OCI-LY1 (cell line): ENCODE data around the gene SKP1.

Source experiments
- H2AFZ ChIP-seq: fragments of 200-600 bp; sonication (generic), shearing (Covaris generic); 2 replicates; pipeline ENCODE4 v1.6.0; 2014; ENCODE audit warnings: antibody characterized with exemption, mild to moderate bottlenecking, low read length
- H3F3A ChIP-seq: fragments of 200-600 bp; sonication (generic), shearing (Covaris generic); 2 replicates; pipeline ENCODE4 v1.6.0; 2014; ENCODE audit warnings: mild to moderate bottlenecking, antibody characterized with exemption, low read length, moderate library complexity; ENCODE audit not compliant: insufficient read depth
- H3K27ac ChIP-seq: fragments of 200-600 bp; sonication (generic); 2 replicates; pipeline ENCODE4 v1.5.1; 2014; ENCODE audit warnings: low read length, mixed run types, mild to moderate bottlenecking, low read depth; ENCODE audit not compliant: poor library complexity, severe bottlenecking
- H3K27me3 ChIP-seq: fragments of 200-600 bp; sonication (generic); 2 replicates; pipeline ENCODE4 v1.6.0; 2014; ENCODE audit warnings: antibody characterized with exemption, mild to moderate bottlenecking, low read length, moderate library complexity; ENCODE audit not compliant: insufficient read depth
- H3K36me3 ChIP-seq: fragments of 200-600 bp; sonication (generic); 2 replicates; pipeline ENCODE4 v1.6.1; 2014; ENCODE audit warnings: mild to moderate bottlenecking, antibody characterized with exemption, low read length, moderate library complexity, mixed read lengths; ENCODE audit not compliant: insufficient read depth
- H3K4me1 ChIP-seq: fragments of 200-600 bp; sonication (generic); 2 replicates; pipeline ENCODE4 v1.5.1; 2014; ENCODE audit warnings: mild to moderate bottlenecking, low read length, moderate library complexity; ENCODE audit not compliant: insufficient read depth, severe bottlenecking
- H3K4me2 ChIP-seq: fragments of 200-600 bp; sonication (generic), shearing (Covaris generic); 2 replicates; pipeline ENCODE4 v1.6.1; 2014; ENCODE audit warnings: low read length
- H3K4me3 ChIP-seq: fragments of 200-600 bp; sonication (generic); 2 replicates; pipeline ENCODE4 v1.5.1; 2014; ENCODE audit warnings: low read length, low read depth, mild to moderate bottlenecking, mixed read lengths; ENCODE audit not compliant: poor library complexity, severe bottlenecking
- H3K79me2 ChIP-seq: fragments of 200-600 bp; shearing (Covaris generic); 2 replicates; pipeline ENCODE4 v1.6.1; 2016; ENCODE audit warnings: mixed run types, low read length, mixed read lengths; ENCODE audit not compliant: insufficient read depth
- H3K9ac ChIP-seq: fragments of 200-600 bp; sonication (generic), shearing (Covaris generic); 2 replicates; pipeline ENCODE4 v1.6.1; 2014; ENCODE audit warnings: mild to moderate bottlenecking, low read length, mixed read lengths
- H3K9me2 ChIP-seq: fragments of 200-600 bp; sonication (generic), shearing (Covaris generic); 2 replicates; pipeline ENCODE4 v1.6.1; 2014; ENCODE audit warnings: low read depth, mild to moderate bottlenecking, low read length, mixed read lengths
- H3K9me3 ChIP-seq: fragments of 200-600 bp; shearing (Covaris generic); 2 replicates; pipeline ENCODE4 v1.6.1; 2014; ENCODE audit warnings: low read length, mixed read lengths
- H4K20me1 ChIP-seq: fragments of 200-600 bp; sonication (generic), shearing (Covaris generic); 2 replicates; pipeline ENCODE4 v1.6.0; 2016; ENCODE audit warnings: mild to moderate bottlenecking, low read length; ENCODE audit not compliant: insufficient read depth
- CTCF ChIP-seq: fragments of 200-600 bp; sonication (generic), shearing (Covaris generic); IDR thresholded peaks from 2 replicates; pipeline ENCODE4 v1.5.1; 2017; ENCODE audit warnings: mild to moderate bottlenecking, antibody characterized with exemption, low read length, moderate library complexity, mixed read lengths
- EZH2 ChIP-seq: fragments of 200-600 bp; sonication (generic), shearing (Covaris generic); IDR thresholded peaks from 2 replicates; pipeline ENCODE4 v1.8.0; 2017; ENCODE audit warnings: borderline replicate concordance, mixed run types, mild to moderate bottlenecking, antibody characterized with exemption, low read length, moderate library complexity, mixed read lengths

The SKP1 gene

DNA sequence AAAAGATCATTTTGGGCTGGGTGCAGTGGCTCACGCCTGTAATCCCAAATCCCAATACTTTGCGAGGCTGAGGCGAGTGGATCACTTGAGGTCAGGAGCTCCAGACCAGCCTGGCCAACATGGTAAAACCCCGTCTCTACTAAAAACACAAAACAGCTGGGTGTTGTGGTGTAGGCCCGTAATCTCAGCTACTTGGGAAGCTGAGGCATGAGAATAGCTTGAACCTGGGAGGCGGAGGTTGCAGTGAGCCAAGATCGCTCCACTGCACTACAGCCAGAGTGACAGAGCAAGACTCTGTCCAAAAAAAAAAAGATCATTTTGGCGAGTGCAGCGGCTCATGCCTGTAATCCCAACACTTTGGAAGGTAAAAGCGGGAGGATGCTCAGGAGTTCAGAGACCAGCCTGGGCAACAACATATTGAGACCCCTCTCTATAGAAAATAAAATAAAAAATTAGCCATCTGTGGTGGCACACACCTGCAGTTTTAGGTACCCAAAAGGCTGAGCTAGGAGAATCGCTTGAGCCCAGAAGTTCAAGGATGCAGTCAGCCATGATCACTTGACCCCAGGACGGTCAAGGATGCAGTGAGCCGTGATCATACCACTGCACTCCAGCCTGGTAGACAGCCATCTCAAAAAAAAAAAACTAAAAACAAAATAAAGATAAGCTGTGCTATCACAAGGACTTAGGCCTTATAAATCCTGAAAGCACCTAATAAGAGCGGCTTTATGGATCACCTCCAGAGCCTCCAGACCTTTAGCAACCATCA, 32.9 kb upstream of the SKP1 start:
- H3K4me3 ChIP-seq, result no peak overlapping the region
- H3K9me2 ChIP-seq, result no peaks in the 10 kb centered on the region
- H3K27ac ChIP-seq, result no peak overlapping the region
- TF ChIP-seq EZH2 (no peak), CTCF (no peak)
- H4K20me1 ChIP-seq, result peaks cover 11% of the 10 kb centered on the region; the same call in 1 of the 2 replicates
- no peaks in the 10 kb centered on the region for H3F3A ChIP-seq
- H3K36me3 ChIP-seq, result peaks cover 48% of the 10 kb centered on the region
- no peak overlapping the region for H2AFZ ChIP-seq
- no peak overlapping the region for H3K9ac ChIP-seq
- peak overlapping the region; percentile 24; the same call in 1 of the 2 replicates for H3K4me2 ChIP-seq
- no peaks in the 10 kb centered on the region for H3K27me3 ChIP-seq
- peaks cover 96% of the 10 kb centered on the region for H3K79me2 ChIP-seq
- peaks cover 41% of the 10 kb centered on the region for H3K4me1 ChIP-seq
- no peaks in the 10 kb centered on the region for H3K9me3 ChIP-seq

DNA sequence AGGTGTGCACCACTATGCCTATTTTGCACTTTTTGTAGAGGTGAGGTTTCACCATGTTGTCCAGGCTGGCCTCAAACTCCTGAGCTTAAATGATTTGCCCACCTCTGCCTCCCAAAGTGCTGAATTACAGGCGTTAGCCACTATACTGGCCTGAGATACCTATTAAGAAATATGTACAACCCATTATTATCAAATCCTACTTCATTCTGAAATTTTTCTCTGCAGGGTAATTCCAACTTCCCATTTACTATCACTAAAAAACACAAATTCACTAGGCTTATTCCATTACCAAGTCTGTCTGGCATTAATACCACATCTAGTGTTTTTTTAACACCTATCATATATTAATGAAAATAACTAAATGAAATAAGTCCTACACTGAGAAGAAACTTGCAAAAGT, 30.9 kb upstream of the SKP1 start:
- Histone ChIP-seq H3K9me3 (no peaks in the 10 kb centered on the region), H3K9ac (no peak overlapping the region), H3K4me1 (peaks cover 29% of the 10 kb centered on the region), H3F3A (no peaks in the 10 kb centered on the region), H3K36me3 (peaks cover 50% of the 10 kb centered on the region), H2AFZ (no peak overlapping the region), H3K4me3 (no peak overlapping the region), H3K27me3 (no peaks in the 10 kb centered on the region), H3K9me2 (no peaks in the 10 kb centered on the region), H4K20me1 (peaks cover 11% of the 10 kb centered on the region; the same call in 1 of the 2 replicates), H3K27ac (no peak overlapping the region), H3K79me2 (peaks cover 77% of the 10 kb centered on the region), H3K4me2 (no peak overlapping the region)
- TF ChIP-seq EZH2 (no peak), CTCF (no peak)

- Histone ChIP-seq H3K9me3 (no peaks in the 10 kb centered on the region), H3F3A (no peaks in the 10 kb centered on the region), H3K4me2 (no peak overlapping the region), H3K9ac (no peak overlapping the region), H3K4me3 (no peak overlapping the region), H4K20me1 (peaks cover 11% of the 10 kb centered on the region; the same call in 1 of the 2 replicates), H3K79me2 (peaks cover 72% of the 10 kb centered on the region), H3K27me3 (no peaks in the 10 kb centered on the region), H2AFZ (no peak overlapping the region), H3K36me3 (peaks cover 52% of the 10 kb centered on the region), H3K27ac (no peak overlapping the region), H3K9me2 (no peaks in the 10 kb centered on the region), H3K4me1 (peaks cover 29% of the 10 kb centered on the region)
- no peak for TF ChIP-seq CTCF
- TF ChIP-seq EZH2, result no peak
Measured at GRCh38 chr5:134206627-134207160, 29.9 kb upstream of the SKP1 start.
